NB4 (cell line): ENCODE data around the gene NOC2L.

Experiments
- CTCF ChIP-seq: IDR thresholded peaks from one replicate; pipeline ENCODE4 v1.5.1; 2012; ENCODE audit warnings: low read depth, low read length
- MAX ChIP-seq: IDR thresholded peaks from 2 replicates; pipeline ENCODE4 v1.6.1; 2011; ENCODE audit warnings: low read depth, low read length
- POLR2A ChIP-seq: IDR thresholded peaks from 2 replicates; pipeline ENCODE4 v1.6.1; 2011; ENCODE audit warnings: mild to moderate bottlenecking; ENCODE audit not compliant: insufficient read length; ENCODE audit errors: extremely low read depth

GRCh38 chr1:910311-910880 lies 48.7 kb downstream of the NOC2L start:
- TF ChIP-seq CTCF (no peak), POLR2A (no peak), MAX (no peak)
